NT2/D1 (cell line): ENCODE measurements around the gene TGM2.
"Not testable (repeated sequence)": the region's sequence is repeated elsewhere in the genome, so short reads cannot be mapped to it uniquely, and the experiment has no call there.

ENCODE experiments used
- DNase-seq: peaks from one replicate; pipeline ENCODE4 v3.0.0-alpha.2; 2011; ENCODE audit warnings: low read depth, low spot score
- H3K27me3 ChIP-seq: 2 replicates; pipeline ENCODE4 v1.6.0; 2011; ENCODE audit warnings: mild to moderate bottlenecking; ENCODE audit not compliant: insufficient read length, insufficient read depth
- H3K36me3 ChIP-seq: 2 replicates; pipeline ENCODE4 v1.6.1; 2011; ENCODE audit warnings: mild to moderate bottlenecking, low read length, mixed read lengths; ENCODE audit not compliant: insufficient read depth, insufficient read length
- H3K4me1 ChIP-seq: 2 replicates; pipeline ENCODE4 v1.5.1; 2011; ENCODE audit not compliant: insufficient read depth, insufficient read length
- H3K4me3 ChIP-seq: 2 replicates; pipeline ENCODE4 v1.5.1; 2011; ENCODE audit warnings: low read depth; ENCODE audit not compliant: insufficient read length
- H3K9ac ChIP-seq: 2 replicates; pipeline ENCODE4 v1.6.0; 2011; ENCODE audit warnings: low read depth; ENCODE audit not compliant: insufficient read length
- H3K9me3 ChIP-seq: 2 replicates; pipeline ENCODE4 v1.5.1; 2011; ENCODE audit warnings: mild to moderate bottlenecking, low read length; ENCODE audit not compliant: insufficient read depth
- SUZ12 ChIP-seq: IDR thresholded peaks from 2 replicates; pipeline ENCODE4 v1.6.1; 2011; ENCODE audit not compliant: insufficient read length, insufficient read depth; ENCODE audit errors: extremely low read depth
- YY1 ChIP-seq: IDR thresholded peaks from 2 replicates; pipeline ENCODE4 v1.6.1; 2011; ENCODE audit not compliant: insufficient read length, insufficient read depth
- ZNF274 ChIP-seq: IDR thresholded peaks from 2 replicates; pipeline ENCODE4 v1.6.1; 2011; ENCODE audit warnings: mild to moderate bottlenecking, low read depth, low read length

The TGM2 gene

GRCh38 chr20:38108438-38108985 lies 56.6 kb downstream of the TGM2 start:
- Histone ChIP-seq H3K36me3 (no peaks in the 10 kb centered on the region), H3K27me3 (no peaks in the 10 kb centered on the region), H3K9ac (no peak overlapping the region), H3K4me3 (no peak overlapping the region), H3K4me1 (no peaks in the 10 kb centered on the region), H3K9me3 (no peaks in the 10 kb centered on the region)
- TF ChIP-seq SUZ12 (no peak), ZNF274 (no peak), YY1 (no peak)
- DNase-seq = no peak

- H3K9me3 ChIP-seq, DNase-seq, H3K4me3 ChIP-seq: not testable (repeated sequence)
Measured at GRCh38 chr20:38107916-38108315, 57.2 kb downstream of the TGM2 start.

GRCh38 chr20:38107386-38107785 lies 57.7 kb downstream of the TGM2 start:
- H3K9ac ChIP-seq, H3K9me3 ChIP-seq, H3K4me3 ChIP-seq, H3K27me3 ChIP-seq, DNase-seq, H3K36me3 ChIP-seq, H3K4me1 ChIP-seq: not testable (repeated sequence)

More at GRCh38 chr20:38107916-38108315, 57.2 kb downstream of the TGM2 start:
- H3K4me1 ChIP-seq, H3K9ac ChIP-seq, H3K27me3 ChIP-seq, H3K36me3 ChIP-seq: not testable (repeated sequence)

- Histone ChIP-seq H3K4me3 (no peak overlapping the region), H3K36me3 (no peaks in the 10 kb centered on the region), H3K27me3 (no peaks in the 10 kb centered on the region), H3K9me3 (no peaks in the 10 kb centered on the region), H3K4me1 (no peaks in the 10 kb centered on the region), H3K9ac (no peak overlapping the region)
- no peak for DNase-seq
- TF ChIP-seq ZNF274 (no peak), YY1 (no peak), SUZ12 (no peak)
Measured at GRCh38 chr20:38106461-38106860, 58.6 kb downstream of the TGM2 start.

DNA sequence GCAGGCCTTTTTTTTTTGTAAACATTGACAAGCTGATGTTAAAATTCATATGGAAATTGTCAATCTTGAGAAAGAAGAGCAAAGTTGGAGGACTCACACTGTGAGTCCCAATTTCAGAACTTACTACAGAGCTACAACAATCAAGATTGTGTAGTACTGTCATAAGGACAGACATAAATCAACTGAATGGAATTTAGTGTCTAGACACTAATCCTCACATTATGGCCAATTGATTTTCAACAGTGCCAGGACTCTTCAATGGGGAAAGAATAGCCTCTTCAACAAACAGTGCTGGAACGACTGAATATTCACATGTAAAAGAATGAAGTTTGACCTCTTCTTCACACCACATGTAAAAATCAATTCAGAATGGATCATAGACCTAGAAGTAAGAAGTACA lies 60.8 kb downstream of the TGM2 start:
- no peaks in the 10 kb centered on the region; the same call in 1 of the 2 replicates for H3K9me3 ChIP-seq
- no peak overlapping the region for H3K4me3 ChIP-seq
- no peak for DNase-seq
- no peaks in the 10 kb centered on the region for H3K27me3 ChIP-seq
- no peak for TF ChIP-seq YY1
- TF ChIP-seq ZNF274 = no peak
- TF ChIP-seq SUZ12 = no peak
- no peaks in the 10 kb centered on the region for H3K4me1 ChIP-seq
- H3K36me3 ChIP-seq = no peaks in the 10 kb centered on the region
- no peak overlapping the region for H3K9ac ChIP-seq

- not testable (repeated sequence) for H3K9ac ChIP-seq, H3K4me3 ChIP-seq, DNase-seq, H3K9me3 ChIP-seq, H3K27me3 ChIP-seq, H3K36me3 ChIP-seq, H3K4me1 ChIP-seq
Measured at GRCh38 chr20:38102206-38102605, 62.9 kb downstream of the TGM2 start.

- H3K9me3 ChIP-seq = no peaks in the 10 kb centered on the region; the same call in 1 of the 2 replicates
- H3K36me3 ChIP-seq = no peaks in the 10 kb centered on the region
- no peak for DNase-seq
- H3K9ac ChIP-seq = no peak overlapping the region
- TF ChIP-seq SUZ12 (no peak), YY1 (no peak), ZNF274 (no peak)
- no peaks in the 10 kb centered on the region for H3K4me1 ChIP-seq
- H3K27me3 ChIP-seq = no peaks in the 10 kb centered on the region
- no peak overlapping the region for H3K4me3 ChIP-seq
Measured at GRCh38 chr20:38098952-38099351, 66.1 kb downstream of the TGM2 start.

DNA sequence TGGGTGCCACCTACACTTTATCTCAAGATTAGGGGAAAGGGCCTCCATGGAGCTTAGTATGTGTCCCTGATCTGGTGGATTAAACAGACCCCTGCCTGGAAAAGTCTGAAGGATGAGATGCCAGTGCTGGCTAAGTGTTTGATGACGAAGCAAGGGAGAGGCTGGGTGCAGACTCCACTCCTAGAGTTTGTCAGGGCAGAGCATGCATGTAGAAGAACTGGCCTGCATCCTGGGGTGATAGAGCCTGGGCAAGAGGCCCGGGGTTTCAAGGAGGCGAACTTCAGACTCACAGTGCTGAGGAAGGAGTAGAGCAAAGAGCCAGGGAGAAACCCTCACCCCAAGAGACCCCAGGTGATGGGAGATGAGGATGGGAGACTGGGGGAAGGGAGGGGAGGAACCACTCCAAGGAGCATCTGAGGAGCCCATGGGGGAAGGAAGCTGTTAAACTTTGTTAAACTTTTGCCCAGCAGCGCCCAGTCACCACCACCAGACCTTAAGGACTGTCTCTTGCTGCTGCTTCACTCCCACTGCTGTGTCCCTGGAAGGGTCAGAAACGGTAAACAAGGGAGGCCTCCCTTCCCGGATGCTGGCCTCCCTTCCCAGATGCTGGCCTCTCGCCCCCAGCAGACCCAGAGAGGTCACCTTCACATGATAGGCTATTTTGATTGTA lies 69.9 kb downstream of the TGM2 start:
- no peaks in the 10 kb centered on the region for H3K4me1 ChIP-seq
- no peaks in the 10 kb centered on the region for H3K9me3 ChIP-seq
- DNase-seq = no peak
- no peak overlapping the region for H3K4me3 ChIP-seq
- TF ChIP-seq SUZ12 (no peak), YY1 (no peak), ZNF274 (no peak)
- H3K9ac ChIP-seq = no peak overlapping the region
- no peaks in the 10 kb centered on the region for H3K27me3 ChIP-seq
- H3K36me3 ChIP-seq = peaks cover 20% of the 10 kb centered on the region
